Measurements from ENCODE around the gene MGAT2.
"Not testable (repeated sequence)": the region's sequence is repeated elsewhere in the genome, so short reads cannot be mapped to it uniquely, and the experiment has no call there.

MGAT2 gene

DNA sequence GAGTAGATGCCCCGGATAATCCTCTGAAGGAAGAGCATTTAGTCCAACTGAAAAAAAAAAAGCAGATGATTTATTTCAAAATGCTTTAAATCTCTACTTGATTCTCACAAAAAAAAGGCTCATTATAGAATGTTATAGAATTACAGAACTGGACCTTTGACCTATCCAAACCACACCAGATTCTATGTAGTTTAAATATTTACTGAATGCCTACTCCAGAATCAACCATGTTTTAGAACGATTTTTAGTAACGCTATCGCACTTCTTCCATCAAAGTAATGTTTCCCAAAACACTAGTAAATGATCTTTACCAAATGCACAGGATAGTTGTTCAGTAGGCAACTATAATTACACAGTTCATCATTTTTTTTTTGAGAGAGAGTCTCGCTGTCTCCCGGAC lies 37.0 kb upstream of the MGAT2 start:
- Histone ChIP-seq H3K27ac (replicated peaks) (peak overlapping the region; percentile 93; the same call in 1 of the 2 replicates), H3K4me3 (replicated peaks; ENCODE audit: insufficient read depth, low read length) (peak overlapping the region; percentile 72), H3K27me3 (ENCODE audit: insufficient read depth, poor library complexity, severe bottlenecking) (no peaks in the 10 kb centered on the region)
- TF ChIP-seq CTCF (IDR thresholded peaks at IDR 0.05; ENCODE audit: insufficient read depth, low read length) (no peak), REST (IDR thresholded peaks at IDR 0.05; ENCODE audit: insufficient replicate concordance, low read depth) (peak; percentile 8)
- no peak for DNase-seq (ENCODE audit: low read depth in 1 of 2, low spot score in 1 of 2)

GRCh38 chr14:49584058-49584457 lies 36.5 kb upstream of the MGAT2 start:
- Histone ChIP-seq H3K4me3 (replicated peaks; ENCODE audit: insufficient read depth, low read length) (peak overlapping the region; percentile 72), H3K27me3 (ENCODE audit: insufficient read depth, poor library complexity, severe bottlenecking) (no peaks in the 10 kb centered on the region), H3K27ac (replicated peaks) (peak overlapping the region; percentile 93)
- peak; percentile 2 for TF ChIP-seq REST (IDR thresholded peaks at IDR 0.05; ENCODE audit: insufficient replicate concordance, low read depth)
- TF ChIP-seq GABPA (IDR thresholded peaks at IDR 0.05; ENCODE audit: low read depth), result no peak
- peak; percentile 63 for TF ChIP-seq POLR2AphosphoS5 (IDR thresholded peaks at IDR 0.05; ENCODE audit: low read depth)
- no peak for TF ChIP-seq CTCF (IDR thresholded peaks at IDR 0.05; ENCODE audit: insufficient read depth, low read length)
- no peak for DNase-seq (ENCODE audit: low read depth in 1 of 2, low spot score in 1 of 2)

- DNase-seq (ENCODE audit: low read depth in 1 of 2, low spot score in 1 of 2); H3K27me3 ChIP-seq (ENCODE audit: insufficient read depth, poor library complexity, severe bottlenecking): not testable (repeated sequence)
- H3K4me3 ChIP-seq (replicated peaks; ENCODE audit: insufficient read depth, low read length), result peak overlapping the region; percentile 72
- H3K27ac ChIP-seq (replicated peaks), result peak overlapping the region; percentile 93
Measured at GRCh38 chr14:49584981-49585640, 35.5 kb upstream of the MGAT2 start.

- peak; percentile 96 to 99 for DNase-seq (ENCODE audit: low read depth in 1 of 2, low spot score in 1 of 2)
- peak within 1 kb of the TSS; percentile 72 for H3K4me3 ChIP-seq (replicated peaks; ENCODE audit: insufficient read depth, low read length)
- TF ChIP-seq REST (IDR thresholded peaks at IDR 0.05; ENCODE audit: insufficient replicate concordance, low read depth), result peak; percentile 77
- TF ChIP-seq SPI1 (IDR thresholded peaks at IDR 0.05; ENCODE audit: borderline replicate concordance, low read depth), result no peak
- TF ChIP-seq POLR2AphosphoS5 (IDR thresholded peaks at IDR 0.05; ENCODE audit: low read depth), result peak; percentile 97
- H3K27ac ChIP-seq (replicated peaks), result peak within 1 kb of the TSS; percentile 93
- no peaks in the 10 kb centered on the region for H3K27me3 ChIP-seq (ENCODE audit: insufficient read depth, poor library complexity, severe bottlenecking)
Measured at GRCh38 chr14:49585803-49586672, 34.6 kb upstream of the MGAT2 start, which contains the start of gene RPS29. Gene RPS29 (minus strand): TSS chr14:49586380. CDS start chr14:49586346, 34 bp downstream.
